PFSK-1 (cell line): ENCODE measurements around the gene PRRC2B.

Experiments used
- FOXP2 ChIP-seq: optimal IDR thresholded peaks from 2 replicates; pipeline ENCODE3; 2011; ENCODE audit warnings: borderline replicate concordance, control low read depth, inconsistent platforms; ENCODE audit not compliant: insufficient read depth; ENCODE audit errors: extremely low read length, extremely low read depth
- POLR2AphosphoS5 ChIP-seq: IDR thresholded peaks from 2 replicates; pipeline ENCODE4 v1.6.1; 2012; ENCODE audit warnings: low read depth, mild to moderate bottlenecking, control low read depth, low read length, moderate library complexity
- TAF1 ChIP-seq: IDR thresholded peaks from 2 replicates; pipeline ENCODE4 v1.6.1; 2012; ENCODE audit warnings: low read length, control low read depth, borderline replicate concordance; ENCODE audit not compliant: insufficient read depth
- TF ChIP-seq, protein P1 (sequence below), 2 experiments: IDR thresholded peaks; 2 replicates each; pipeline versions ENCODE4 v1.6.1 to v1.8.0; 2011 to 2012; ENCODE audit warnings: low read depth in 2 of 2, low read length in 2 of 2, control low read depth in 1 of 2, inconsistent platforms in 1 of 2, mild to moderate bottlenecking in 1 of 2, moderate library complexity in 1 of 2; ENCODE audit not compliant: insufficient read depth in 1 of 2

DNA sequence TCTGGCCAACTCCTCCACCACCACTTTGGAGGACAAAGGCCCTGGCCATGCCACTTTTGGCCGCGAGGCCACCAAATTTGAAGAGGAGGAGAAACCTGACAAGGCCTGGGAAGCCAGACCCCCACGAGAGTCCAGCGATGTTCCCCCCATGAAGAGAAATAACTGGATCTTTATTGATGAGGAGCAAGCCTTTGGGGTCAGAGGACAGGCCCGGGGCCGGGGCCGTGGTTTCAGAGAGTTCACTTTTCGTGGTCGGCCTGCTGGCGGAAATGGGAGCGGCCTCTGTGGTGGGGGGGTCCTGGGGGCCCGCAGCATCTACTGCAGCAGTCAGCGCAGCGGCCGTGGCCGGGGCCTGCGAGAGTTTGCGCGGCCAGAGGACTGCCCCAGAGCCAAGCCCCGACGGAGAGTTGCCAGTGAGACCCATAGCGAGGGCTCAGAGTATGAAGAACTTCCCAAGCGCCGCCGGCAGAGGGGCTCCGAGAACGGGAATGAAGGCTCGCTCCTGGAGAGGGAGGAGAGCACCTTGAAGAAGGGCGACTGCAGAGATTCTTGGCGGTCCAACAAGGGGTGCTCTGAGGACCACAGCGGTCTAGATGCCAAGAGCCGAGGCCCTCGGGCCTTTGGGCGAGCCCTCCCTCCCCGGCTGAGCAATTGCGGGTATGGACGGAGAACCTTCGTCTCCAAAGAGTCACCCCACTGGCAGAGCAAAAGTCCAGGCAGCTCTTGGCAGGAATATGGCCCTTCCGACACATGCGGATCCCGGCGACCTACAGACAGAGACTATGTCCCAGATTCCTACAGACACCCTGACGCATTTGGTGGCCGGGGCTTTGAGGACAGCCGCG is 81.4 kb downstream of the PRRC2B start:
- TF ChIP-seq POLR2AphosphoS5 (no peak), TAF1 (no peak), FOXP2 (no peak)
- TF ChIP-seq, protein P1, sequence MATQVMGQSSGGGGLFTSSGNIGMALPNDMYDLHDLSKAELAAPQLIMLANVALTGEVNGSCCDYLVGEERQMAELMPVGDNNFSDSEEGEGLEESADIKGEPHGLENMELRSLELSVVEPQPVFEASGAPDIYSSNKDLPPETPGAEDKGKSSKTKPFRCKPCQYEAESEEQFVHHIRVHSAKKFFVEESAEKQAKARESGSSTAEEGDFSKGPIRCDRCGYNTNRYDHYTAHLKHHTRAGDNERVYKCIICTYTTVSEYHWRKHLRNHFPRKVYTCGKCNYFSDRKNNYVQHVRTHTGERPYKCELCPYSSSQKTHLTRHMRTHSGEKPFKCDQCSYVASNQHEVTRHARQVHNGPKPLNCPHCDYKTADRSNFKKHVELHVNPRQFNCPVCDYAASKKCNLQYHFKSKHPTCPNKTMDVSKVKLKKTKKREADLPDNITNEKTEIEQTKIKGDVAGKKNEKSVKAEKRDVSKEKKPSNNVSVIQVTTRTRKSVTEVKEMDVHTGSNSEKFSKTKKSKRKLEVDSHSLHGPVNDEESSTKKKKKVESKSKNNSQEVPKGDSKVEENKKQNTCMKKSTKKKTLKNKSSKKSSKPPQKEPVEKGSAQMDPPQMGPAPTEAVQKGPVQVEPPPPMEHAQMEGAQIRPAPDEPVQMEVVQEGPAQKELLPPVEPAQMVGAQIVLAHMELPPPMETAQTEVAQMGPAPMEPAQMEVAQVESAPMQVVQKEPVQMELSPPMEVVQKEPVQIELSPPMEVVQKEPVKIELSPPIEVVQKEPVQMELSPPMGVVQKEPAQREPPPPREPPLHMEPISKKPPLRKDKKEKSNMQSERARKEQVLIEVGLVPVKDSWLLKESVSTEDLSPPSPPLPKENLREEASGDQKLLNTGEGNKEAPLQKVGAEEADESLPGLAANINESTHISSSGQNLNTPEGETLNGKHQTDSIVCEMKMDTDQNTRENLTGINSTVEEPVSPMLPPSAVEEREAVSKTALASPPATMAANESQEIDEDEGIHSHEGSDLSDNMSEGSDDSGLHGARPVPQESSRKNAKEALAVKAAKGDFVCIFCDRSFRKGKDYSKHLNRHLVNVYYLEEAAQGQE (IDR thresholded peaks at IDR 0.05; ENCODE audit: insufficient read depth in 1 of 2, low read depth in 2 of 2, low read length in 2 of 2) = no peak
